Fibroblast of lung (primary cell): ENCODE results near the gene NUTM2E.
"Not testable (repeated sequence)": the region's sequence is repeated elsewhere in the genome, so short reads cannot be mapped to it uniquely, and the experiment has no call there.

ENCODE experiments used
- CTCF ChIP-seq, 2 donors: IDR thresholded peaks in 1 of 2; conservative IDR thresholded peaks in 1 of 2; 1 replicate in 1 of 2; 2 replicates in 1 of 2; pipeline ENCODE4 v1.5.1; 2011 to 2012; ENCODE audit warnings: low read length in 2 of 2, control low read depth in 1 of 2, inconsistent platforms in 1 of 2, low read depth in 1 of 2, mild to moderate bottlenecking in 1 of 2
- EZH2 ChIP-seq: IDR thresholded peaks from 2 replicates; pipeline ENCODE4 v1.5.1; 2012; ENCODE audit warnings: low read length, control low read depth, mild to moderate bottlenecking; ENCODE audit errors: missing control alignments

GRCh38 chr10:79871729-79872128 lies 45.2 kb downstream of the NUTM2E start:
- not testable (repeated sequence) for TF ChIP-seq CTCF (conservative IDR thresholded peaks at IDR 0.05 in 1 of 2, IDR thresholded peaks at IDR 0.05 in 1 of 2; ENCODE audit: low read depth in 1 of 2, low read length in 2 of 2); EZH2
